ENCODE measurements around the gene SIK3.

DNA sequence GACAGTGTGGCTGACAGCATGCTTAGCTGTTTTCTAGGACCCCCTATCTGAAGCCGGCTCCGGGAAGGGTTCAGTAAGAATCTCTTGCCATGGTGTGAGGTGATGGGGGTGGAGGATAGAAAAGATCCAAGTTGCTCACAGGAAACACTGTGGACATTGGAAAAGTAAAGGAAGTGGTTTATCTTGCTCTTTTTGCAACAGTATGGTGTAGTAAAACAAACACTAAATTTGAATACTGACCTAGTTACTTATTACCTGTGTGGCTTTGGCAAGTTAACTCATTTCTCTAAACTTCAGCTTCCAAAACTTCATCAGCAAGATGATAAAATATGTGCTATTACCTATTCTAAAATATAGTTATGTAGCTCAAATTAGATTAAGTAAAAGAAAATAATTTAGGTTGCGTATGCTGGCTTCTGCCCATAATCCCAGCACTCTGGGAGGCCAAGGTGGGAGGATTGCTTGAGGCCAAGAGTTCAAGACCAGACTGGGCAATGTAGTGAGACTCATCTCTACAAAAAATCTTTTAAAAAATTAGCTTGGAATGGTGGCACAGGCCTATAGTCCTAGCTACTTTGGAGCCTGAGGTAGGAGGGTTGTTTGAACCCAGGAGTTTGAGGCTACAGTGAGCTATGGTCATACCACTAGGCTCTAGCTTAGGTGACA lies 209.2 kb downstream of the SIK3 start:
- TF ChIP-seq POLR2A (IDR thresholded peaks at IDR 0.05), result no peak
- TF ChIP-seq CTCF (IDR thresholded peaks at IDR 0.05), result no peak

Data from adrenal gland (tissue), 5 donors.